ENCODE data around the gene CEP83.
A peak's percentile ranks its signal among the peaks of the same experiment; 100 is the strongest.
"Not testable (repeated sequence)": the region's sequence is repeated elsewhere in the genome, so short reads cannot be mapped to it uniquely, and the experiment has no call there.

Gene CEP83, protein sequence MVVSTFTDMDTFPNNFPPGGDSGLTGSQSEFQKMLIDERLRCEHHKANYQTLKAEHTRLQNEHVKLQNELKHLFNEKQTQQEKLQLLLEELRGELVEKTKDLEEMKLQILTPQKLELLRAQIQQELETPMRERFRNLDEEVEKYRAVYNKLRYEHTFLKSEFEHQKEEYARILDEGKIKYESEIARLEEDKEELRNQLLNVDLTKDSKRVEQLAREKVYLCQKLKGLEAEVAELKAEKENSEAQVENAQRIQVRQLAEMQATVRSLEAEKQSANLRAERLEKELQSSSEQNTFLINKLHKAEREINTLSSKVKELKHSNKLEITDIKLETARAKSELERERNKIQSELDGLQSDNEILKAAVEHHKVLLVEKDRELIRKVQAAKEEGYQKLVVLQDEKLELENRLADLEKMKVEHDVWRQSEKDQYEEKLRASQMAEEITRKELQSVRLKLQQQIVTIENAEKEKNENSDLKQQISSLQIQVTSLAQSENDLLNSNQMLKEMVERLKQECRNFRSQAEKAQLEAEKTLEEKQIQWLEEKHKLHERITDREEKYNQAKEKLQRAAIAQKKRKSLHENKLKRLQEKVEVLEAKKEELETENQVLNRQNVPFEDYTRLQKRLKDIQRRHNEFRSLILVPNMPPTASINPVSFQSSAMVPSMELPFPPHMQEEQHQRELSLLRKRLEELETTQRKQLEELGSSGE

DNA sequence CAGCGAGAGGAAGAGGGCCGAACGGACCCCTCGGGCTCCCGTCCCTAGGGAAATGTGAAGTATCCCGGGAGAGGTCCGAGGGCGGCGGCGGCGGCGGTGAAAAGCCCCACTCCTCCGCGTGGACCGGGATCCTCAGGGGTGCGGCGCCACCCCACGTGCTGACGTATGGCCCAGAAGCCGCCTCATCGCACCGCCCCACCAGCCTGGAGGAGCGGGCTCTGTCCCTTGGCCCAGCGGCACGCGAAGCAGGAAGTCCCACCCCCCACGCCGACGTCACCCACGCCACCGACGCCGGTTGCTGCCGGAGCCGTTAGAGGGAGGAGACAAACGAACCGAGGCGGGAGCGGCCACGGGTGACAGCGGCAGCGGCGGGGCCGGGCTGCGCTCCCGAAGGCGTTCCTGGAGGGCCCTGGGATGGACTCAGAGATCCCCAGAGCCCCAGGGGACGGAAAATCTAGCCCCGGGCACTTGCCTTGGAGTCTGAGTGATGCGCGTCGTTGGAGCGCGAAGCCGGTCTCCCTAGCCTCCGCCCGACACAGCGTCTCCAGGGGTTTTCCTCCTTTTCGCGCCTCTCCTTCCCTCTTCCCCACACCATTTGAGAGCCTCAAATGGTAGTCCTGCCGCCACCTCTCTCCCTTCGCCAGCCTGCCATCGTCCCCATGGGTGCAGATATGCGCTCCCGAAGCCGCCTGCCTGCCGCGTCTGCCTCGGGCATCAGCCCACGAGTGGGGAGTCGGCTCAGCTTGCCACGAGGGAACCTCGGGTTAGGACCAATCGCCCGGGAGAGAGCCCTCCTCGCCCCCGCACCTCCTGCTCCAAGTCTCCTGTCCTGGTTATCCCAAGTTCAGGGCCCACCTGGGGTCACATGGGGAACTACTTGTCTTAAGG, at the start of gene CEP83:
Gene CEP83 (minus strand): TSS at position 140 of the 888 bp plus-strand sequence. CDS start 47,377 bp downstream, outside the sequence.
- peak; percentile 95 for DNase-seq (ENCODE audit: low read depth)

DNA sequence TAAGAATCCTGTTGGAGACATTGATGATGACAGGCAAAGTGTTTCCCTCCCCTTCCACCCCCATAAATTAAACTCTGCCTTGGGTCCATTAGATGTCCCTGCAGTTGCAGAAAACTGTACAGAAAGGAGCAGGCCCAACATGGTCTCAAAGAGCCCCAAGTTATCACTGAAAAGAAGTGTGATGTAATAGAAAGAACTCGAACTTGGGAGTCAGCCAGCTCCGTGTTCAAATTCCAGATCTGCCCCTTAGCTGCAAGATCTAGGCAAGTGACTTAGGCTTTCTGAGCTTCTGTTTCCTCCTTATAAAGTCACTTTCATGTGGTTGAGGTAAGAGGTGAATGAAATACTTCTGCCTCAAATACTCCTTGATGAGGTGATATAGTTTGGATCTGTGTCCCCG, 49.6 kb upstream of the CEP83 start:
- DNase-seq (ENCODE audit: low read depth), result no peak

DNA sequence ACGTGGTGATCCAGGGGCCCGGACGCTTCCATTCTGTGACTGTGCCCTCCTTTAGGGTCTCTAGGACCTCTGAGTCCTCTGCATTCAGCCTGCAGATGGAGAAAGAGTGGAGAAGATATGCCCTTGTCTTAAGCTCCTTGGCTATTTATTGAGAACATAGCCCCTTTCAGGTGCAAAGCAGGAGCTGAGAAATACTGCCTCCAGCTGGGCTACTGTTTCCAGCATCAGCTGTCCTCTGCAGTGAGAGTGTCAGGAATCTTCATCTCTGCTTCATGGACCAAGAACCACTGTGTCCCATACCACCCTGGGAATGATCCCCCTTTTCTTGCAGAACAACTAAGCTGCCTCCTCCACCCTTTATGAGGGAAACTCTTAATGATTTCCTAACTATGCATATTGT, 47.8 kb upstream of the CEP83 start:
- no peak for DNase-seq (ENCODE audit: low read depth)

DNA sequence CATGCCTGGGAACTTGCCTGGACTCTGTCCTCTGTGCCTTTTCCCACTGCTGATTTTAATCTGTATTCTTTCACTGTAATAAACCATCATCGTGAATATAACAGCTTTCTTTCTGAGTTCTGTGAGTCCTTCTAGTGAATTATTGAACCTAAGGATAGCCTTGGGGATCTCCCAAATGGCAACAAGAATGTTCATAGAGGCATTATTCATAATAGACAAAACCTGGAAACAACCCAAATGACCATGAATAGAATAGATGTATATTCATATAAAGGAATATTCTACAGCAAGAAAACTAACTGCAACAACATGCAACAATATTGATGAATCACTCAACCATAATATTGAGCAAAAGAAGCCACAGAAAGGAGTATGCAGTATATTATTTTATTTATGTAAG, 44.7 kb upstream of the CEP83 start:
- no peak for DNase-seq (ENCODE audit: low read depth)

DNA sequence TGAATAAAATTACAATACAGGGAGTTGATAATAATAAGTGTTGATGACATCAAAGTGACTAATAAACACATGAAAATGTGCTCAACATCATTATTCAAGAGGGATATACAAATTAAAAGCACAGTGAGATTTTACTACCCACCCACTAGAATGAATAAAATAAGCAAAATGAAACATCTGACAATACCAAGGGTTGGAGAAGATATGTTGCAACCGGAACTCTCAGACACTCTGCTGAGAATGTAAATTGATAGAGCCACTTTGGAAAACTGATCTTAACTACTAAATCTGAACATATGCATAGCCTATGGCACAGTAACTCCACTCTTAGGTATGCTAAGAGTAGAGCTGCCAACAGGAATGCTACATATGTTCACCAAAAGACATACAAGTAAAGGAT, 44.0 kb upstream of the CEP83 start:
- DNase-seq (ENCODE audit: low read depth), result no peak

DNA sequence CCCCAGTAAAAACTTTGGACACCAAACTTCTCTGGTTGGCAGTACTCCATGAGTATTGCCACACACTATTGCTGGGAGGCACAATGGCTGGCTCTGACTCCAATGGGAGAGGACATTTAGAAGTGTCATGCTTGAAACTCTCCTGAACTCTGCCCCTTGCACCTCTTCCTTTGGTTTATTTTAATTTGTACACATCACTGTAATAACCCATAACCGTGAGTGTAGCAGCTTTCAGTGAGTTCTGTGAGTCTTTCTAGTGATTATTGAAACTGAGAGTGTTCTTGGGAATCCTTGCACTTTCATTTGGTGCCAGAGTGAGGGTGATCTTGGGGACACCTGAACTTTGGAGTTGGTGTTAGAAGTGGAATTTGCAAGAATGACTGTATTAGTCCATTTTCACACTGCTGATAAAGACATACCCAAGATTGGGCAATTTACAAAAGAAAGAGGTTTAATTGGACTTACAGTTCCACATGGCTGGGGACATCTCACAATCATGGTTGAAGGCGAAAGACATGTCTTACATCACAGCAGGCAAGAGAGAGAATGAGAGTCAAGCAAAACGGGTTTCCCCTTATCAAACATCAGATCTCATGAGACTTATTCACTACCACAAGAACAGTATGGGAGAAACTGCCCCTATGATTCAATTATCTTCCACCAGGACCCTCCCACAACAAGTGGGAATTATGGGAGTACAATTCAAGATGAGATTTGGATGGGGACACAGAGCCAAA, 41.3 kb upstream of the CEP83 start:
- no peak for DNase-seq (ENCODE audit: low read depth)

DNA sequence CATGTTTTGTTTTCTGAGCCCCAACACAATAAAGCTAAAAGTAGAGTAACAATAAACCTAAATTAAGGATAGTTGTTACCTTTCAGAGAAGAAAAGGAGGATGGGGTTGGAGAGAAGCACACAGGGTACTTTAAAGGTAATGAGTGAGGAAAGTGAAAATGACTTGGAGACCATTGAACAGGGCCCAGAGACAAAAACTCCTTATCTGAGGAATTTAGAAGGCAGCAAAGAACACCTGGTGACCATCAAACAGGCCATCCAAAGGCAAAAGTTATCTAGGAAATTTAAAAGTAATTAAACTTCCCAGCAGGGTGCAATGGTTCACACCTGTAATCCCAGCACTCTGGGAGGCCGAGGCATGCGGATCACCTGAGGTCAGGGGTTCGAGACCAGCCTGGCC, 39.0 kb upstream of the CEP83 start:
- DNase-seq (ENCODE audit: low read depth), result no peak

DNA sequence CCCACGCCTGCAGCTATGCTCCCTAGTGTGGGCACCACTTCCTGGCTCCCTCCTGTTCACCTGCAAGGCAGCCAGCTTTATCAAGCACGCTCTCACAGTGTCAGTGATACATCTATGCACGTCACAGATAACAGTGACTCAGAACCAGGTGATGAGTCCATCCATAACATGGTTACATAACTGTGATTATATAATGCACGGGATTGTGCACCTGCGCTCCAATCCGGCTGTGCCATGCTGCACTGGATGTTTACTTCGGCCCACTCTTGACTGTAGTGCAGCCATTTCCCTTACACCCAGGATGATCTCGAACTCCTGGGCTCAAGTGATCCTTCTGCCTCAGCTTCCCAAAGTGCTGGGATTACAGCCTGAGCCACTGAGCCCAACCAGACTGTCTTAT, 38.4 kb upstream of the CEP83 start:
- DNase-seq (ENCODE audit: low read depth), result no peak

DNA sequence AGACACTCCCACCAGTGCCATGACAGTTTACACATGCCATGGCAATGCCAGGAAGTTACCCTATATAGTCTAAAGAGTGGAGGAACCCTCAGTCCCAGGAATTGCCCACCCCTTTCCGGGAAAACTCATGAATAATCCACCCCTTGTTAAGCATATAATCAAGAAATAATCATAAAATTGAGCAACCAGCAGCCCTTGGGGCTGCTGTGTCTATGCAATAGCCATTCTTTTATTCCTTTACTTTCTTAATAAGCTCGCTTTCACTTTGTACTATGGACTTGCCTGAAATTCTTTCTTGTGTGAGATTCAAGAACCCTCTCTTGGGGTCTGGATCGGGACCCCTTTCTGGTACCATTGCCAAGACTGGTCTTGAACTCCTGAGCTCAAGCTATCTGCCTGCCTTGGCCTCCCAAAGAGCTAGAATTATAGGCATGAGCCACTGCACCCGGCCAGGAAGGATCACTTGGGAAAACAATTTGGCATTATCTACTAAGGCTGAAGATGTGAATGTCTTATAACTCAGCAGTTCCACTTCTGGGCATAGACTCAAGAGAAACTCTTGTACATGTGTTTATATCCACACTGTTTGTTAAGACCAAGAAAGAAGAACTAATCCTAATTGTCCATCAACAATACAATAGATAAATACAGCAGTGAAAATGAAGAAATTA, 35.9 kb upstream of the CEP83 start:
- no peak for DNase-seq (ENCODE audit: low read depth)

DNA sequence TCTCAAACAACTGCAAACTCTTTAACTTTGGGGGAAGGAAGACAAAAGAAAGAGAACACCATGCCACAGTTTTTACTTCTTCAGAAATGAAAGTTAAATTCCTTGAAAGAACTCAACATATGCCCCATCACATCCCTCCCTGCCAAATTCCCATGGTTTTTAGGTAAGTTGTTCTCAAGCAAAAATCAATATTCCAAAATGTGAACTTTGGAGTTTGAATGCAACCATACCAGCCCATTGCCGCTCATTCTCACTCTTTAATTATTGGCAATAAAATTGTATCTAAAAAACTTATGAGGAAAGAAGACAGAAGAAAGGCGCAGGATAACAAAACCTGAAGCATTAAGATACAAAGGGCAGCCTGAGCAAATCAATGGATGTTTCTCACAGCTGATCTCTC, 31.8 kb upstream of the CEP83 start:
- no peak for DNase-seq (ENCODE audit: low read depth)

DNA sequence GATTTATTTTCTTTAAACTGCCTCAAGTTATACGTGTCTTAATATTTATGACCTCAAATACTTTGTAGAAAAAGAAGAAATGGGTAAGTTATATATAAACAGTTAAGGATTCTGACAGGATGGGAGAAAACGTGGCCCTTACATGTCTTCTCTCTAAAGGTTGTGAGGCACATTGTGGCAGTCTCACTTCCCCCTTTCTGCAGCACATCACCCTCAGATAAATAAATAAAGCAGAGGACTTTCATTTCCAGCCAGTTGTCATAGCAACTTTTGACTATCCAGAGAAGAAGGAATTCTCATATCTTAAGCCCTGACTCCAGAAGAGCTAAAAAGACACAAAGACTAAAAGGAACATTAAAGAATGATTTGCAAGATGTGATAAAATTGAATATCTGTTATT, 28.8 kb upstream of the CEP83 start:
- no peak for DNase-seq (ENCODE audit: low read depth)

DNA sequence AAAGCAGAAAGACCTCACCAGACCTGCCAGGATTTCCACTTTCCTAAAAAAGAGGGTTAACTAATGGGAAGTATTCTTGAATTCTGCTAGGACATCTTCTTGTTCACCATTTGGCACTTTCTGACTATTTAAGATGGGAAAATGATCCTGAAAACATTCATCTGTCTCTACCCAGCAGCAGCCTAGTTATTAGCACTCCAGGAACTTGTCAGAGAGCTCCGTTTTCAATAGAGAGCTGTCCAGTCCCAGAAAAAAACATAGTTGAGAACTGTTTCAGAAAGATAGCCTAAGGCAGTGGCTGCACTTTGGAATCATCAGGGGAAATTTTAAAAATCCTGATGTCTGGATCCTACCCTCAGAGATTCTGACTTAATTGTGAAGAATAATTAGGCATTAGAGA, 22.1 kb upstream of the CEP83 start:
- no peak for DNase-seq (ENCODE audit: low read depth)

DNA sequence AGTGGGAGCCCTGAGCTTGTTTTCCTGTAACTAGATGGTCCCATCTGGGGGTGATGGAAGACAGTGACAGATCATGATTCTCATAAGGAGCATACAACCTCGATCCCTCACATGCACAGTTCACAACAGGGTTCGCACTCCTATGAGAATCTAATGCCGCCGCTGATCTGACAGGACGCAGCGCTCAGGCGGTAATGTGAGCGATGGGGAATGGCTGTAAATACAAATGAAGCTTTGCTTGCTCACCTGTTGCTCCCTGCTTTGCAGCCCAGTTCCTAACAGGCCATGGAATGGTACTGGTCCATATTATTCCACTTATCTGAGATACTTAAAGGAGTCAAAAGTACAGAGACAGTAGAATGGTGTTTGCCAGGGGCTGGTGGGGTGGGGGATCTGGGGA, 9.9 kb upstream of the CEP83 start:
- no peak for DNase-seq (ENCODE audit: low read depth)

DNA sequence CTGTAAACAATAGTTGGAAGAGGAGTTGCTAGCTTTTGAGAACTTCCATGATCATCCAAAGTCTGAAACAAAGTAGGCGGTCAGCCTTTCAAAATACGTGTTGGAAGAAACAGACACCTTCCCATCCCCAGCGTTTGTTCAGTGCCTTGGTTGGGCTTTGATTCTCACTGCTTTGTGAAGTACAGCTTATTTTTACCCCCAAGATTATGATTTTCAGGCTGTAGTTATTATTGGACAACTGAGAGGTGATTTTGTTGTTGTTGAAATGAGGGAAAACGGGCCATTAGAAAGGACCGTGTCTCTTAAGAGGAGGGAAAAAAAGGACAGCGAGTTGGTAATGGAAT, 921 bp upstream of the CEP83 start:
- no peak for DNase-seq (ENCODE audit: low read depth)

DNA sequence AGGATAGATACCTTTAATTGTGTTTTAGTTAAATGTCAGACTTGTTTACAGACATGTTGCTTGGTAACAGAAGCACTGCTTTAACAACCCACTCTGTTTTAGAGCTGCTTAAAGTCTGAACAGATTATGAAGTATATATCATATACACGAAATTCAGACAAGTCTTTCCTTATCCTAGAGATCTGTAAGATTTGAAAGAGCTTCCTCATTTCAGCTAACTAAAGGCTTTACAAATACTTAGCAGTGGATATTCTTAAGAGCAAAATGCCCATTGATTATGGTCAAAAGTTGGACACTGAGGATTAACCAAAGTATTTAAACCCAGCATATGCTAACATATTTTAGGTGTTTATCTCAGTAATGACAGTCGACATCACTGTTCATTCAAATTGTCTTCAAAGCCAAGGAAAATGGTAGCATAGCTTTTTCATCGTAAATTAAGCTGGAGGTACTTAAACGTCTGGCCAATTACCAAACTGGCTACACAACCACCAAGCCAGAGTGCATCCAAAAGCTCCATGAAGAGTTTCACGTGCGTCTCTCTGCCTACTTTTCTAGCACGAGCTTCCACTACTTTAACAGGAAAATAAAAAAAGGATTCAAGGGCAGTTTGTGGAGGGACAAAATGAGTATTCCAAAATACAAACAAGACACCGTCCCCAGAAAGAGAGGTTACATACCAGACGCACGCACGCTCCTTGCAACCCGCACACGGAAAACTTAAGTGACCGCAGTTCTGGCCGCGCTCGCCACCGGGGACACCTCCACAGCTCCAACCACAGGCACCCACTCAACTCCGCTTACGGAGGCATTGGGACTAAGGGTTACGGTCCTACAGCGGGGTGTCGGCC, 565 bp downstream of the CEP83 start:
- DNase-seq (ENCODE audit: low read depth), result no peak

DNA sequence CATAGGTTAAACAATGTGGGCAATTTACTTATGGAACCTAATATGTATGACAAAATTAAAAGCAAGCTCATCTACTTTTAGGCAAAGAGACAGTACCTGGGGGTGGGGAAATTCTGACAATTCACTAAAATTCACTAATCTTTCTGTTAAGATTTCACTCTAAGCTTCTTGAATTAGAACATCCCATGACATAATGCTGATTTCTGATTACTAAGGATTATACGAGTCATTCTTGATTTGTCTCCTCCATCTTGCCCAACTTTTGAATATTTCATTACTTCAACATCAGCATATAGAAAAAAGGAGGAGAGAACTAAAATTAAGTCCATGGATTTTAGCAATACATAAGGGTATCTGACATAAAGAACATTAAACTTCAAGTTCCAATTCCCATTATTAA, 2.4 kb downstream of the CEP83 start:
- DNase-seq (ENCODE audit: low read depth), result no peak

DNA sequence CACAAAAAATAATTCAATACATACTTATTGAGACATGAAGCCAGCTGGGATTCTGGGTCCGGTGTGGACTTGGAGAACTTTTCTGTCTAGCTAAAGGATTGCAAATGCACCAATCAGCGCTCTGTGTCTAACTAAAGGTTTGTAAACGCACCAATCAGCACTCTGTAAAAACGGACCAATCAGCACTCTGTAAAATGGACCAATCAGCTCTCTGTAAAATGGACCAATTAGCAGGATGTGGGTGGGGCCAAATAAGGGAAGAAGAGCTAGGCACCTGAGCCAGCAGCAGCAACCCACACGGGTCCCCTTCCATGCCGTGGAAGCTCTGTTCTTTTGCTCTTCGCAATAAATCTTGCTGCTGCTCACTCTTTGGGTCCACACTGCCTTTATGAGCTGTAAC, 5.3 kb downstream of the CEP83 start:
- DNase-seq (ENCODE audit: low read depth), result not testable (repeated sequence)

DNA sequence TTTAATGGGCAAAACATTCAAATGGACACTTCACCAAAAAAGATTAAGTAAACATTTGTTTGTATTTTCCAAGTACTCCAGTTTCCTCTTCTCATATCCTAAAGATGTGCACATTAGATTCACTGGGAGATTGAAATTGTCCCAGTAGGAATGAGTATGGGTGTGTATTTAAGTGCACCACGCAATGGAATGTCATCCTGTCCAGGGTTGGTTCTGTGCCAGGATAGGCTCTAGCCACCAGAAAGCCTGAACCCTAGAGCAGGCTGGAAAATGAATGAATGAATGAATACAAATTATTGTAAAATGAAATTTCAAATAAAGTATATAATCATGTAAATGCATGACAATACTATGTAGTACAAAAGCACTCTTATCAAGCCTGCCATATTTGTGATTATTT, 14.0 kb downstream of the CEP83 start:
- no peak for DNase-seq (ENCODE audit: low read depth)

DNA sequence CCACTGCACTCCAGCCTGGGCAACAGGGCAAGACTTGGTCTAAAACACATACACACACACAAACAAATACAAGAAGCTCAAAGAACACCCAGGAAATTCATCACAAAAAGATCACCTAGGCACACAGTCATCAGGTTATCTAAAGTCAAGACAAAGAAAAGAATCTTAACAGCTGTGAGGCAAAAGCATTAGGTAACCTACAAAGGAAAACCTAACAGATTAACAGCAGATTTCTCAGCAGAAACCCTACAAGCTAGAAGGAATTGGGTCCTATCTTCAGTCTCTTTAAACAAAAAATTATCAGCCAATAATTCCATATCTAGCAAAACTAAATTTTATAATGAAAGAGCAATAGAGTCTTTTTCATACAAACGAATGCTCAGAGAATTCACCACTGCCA, 22.4 kb downstream of the CEP83 start:
- no peak for DNase-seq (ENCODE audit: low read depth)

DNA sequence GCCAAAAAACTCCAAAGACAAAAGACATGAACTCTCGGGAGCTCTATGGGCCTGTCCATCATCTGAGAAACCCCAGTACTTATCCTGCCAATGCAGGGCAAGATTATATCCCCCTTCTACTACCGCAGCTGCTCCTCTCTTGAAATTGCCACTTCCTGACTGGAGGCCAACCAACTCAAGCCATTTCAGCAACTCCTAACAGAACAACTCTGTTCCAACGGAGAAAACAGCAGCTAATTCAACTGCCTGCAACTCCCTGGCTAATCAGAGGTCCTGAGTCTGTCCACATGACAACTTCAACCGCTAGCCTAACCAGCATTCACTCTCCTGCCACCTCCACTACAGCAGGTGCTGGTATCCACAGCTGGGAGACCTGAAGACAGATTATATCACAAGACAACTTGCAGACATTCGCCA, 24.1 kb downstream of the CEP83 start:
- DNase-seq (ENCODE audit: low read depth), result no peak

DNA sequence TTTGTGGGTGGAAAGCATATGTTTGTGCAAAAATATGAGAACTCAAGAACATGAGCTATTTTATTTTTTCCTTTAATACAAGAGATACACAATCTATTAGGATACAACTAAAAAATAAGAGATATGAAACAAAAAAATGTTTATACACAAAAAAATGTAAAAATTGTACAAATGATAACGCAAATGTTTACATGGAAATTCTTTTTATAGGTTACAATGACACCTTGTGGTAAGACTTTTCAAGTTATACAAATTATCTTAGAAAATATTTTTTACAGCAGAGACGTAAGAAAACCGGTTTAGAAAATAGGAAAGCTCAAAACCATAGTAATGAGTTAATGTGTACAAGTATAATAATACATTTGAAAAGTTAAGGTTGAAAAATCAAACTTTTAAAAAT, 25.5 kb downstream of the CEP83 start:
- no peak for DNase-seq (ENCODE audit: low read depth)

Measured in stimulated activated CD8-positive, alpha-beta memory T cell treated with anti-CD3 and anti-CD28 coated beads, Interleukin-12 subunit alpha, Interleukin-12 subunit beta, amount 100 ng/mL, for 1 hour (primary cell).